PC-9 (cell line): ENCODE data around the gene ARHGEF37. TPM values are rescaled to one million over a fixed set of nuclear protein-coding genes. Genes with fewer than 3 reads are reported as not detected.

ENCODE experiments used
- BruUV-seq: library from RNA; stranded (reverse); fragments of 400-500 nt; replicated peaks from 2 replicates; lab custom pipeline; 2021; lab: Mats Ljungman, UMichigan
- CTCF ChIA-PET: fragments of 300-600 bp; sonication (Branson Sonifier 250); formaldehyde crosslinking; loops from one replicate; lab custom pipeline; 2022; ENCODE audit warnings: antibody characterized with exemption; lab: Charles Lee
- POLR2A ChIA-PET: fragments of 300-600 bp; sonication (Branson Sonifier 250); formaldehyde crosslinking; loops from one replicate; lab custom pipeline; 2022; ENCODE audit warnings: antibody characterized with exemption; ENCODE audit not compliant: unreplicated experiment; lab: Charles Lee
- DNase-seq, 2 experiments: peaks; one replicate each; pipeline versions ENCODE4 v3.0.0 to v3.0.0-alpha.2; 2015 to 2022; ENCODE audit warnings: mixed read lengths in 1 of 2
- H2AFZ ChIP-seq: fragments of 200-600 bp; sonication (generic); 2 replicates; pipeline ENCODE4 v1.8.1; 2017; ENCODE audit warnings: antibody characterized with exemption
- H3F3A ChIP-seq: fragments of 200-600 bp; sonication (generic); 2 replicates; pipeline ENCODE4 v1.8.1; 2017; ENCODE audit warnings: antibody characterized with exemption, mild to moderate bottlenecking, low read depth; ENCODE audit not compliant: insufficient read depth
- H3K27ac ChIP-seq: fragments of 200-600 bp; sonication (generic); 2 replicates; pipeline ENCODE4 v1.6.1; 2016; ENCODE audit warnings: mixed run types
- H3K27me3 ChIP-seq: fragments of 200-600 bp; sonication (generic); 2 replicates; pipeline ENCODE4 v1.6.1; 2016; ENCODE audit warnings: low read depth, mixed run types; ENCODE audit not compliant: insufficient read depth
- H3K36me3 ChIP-seq: fragments of 200-600 bp; sonication (generic); 2 replicates; pipeline ENCODE4 v1.6.1; 2016; ENCODE audit warnings: low read depth, mixed run types
- H3K4me1 ChIP-seq: fragments of 200-600 bp; sonication (generic); replicated peaks from 2 replicates; pipeline ENCODE4 v1.6.1; 2016; ENCODE audit warnings: mixed run types; ENCODE audit not compliant: insufficient read depth
- H3K4me2 ChIP-seq: fragments of 200-600 bp; sonication (generic); 2 replicates; pipeline ENCODE4 v1.6.1; 2017; ENCODE audit warnings: mixed run types
- H3K4me3 ChIP-seq: fragments of 200-600 bp; sonication (generic); 2 replicates; pipeline ENCODE4 v1.6.1; 2016; ENCODE audit warnings: mixed run types
- H3K79me2 ChIP-seq: fragments of 200-600 bp; sonication (generic); 2 replicates; pipeline ENCODE4 v1.6.1; 2017; ENCODE audit warnings: low read depth, mixed run types
- H3K9me2 ChIP-seq: fragments of 200-600 bp; sonication (generic); 2 replicates; pipeline ENCODE4 v1.8.1; 2017; ENCODE audit warnings: mild to moderate bottlenecking; ENCODE audit not compliant: insufficient read depth
- H3K9me3 ChIP-seq: fragments of 200-600 bp; sonication (generic); 2 replicates; pipeline ENCODE4 v1.8.1; 2016; ENCODE audit warnings: low read depth; ENCODE audit not compliant: insufficient read depth
- H4K20me1 ChIP-seq: fragments of 200-600 bp; sonication (generic); 2 replicates; pipeline ENCODE4 v1.8.1; 2017; ENCODE audit not compliant: insufficient read depth
- CTCF ChIP-seq: fragments of 200-600 bp; sonication (generic); conservative IDR thresholded peaks from 2 replicates; pipeline ENCODE4 v1.6.1; 2017; ENCODE audit warnings: mixed run types, antibody characterized with exemption, mild to moderate bottlenecking, moderate library complexity
- EZH2 ChIP-seq: fragments of 200-600 bp; sonication (generic); IDR thresholded peaks from 2 replicates; pipeline ENCODE4 v1.8.0; 2017; ENCODE audit warnings: antibody characterized with exemption, low read depth
- intact Hi-C: fragments of 100-400 bp; cut with micrococcal nuclease; formaldehyde crosslinking; loops from one replicate; pipeline ENCODE4 v1.10.0; 2022; ENCODE audit not compliant: unreplicated experiment
- total RNA-seq: library from RNA; stranded (reverse); gene quantifications from 2 replicates; pipeline ENCODE4 v1.2.3, GENCODE V29; 2021

ARHGEF37 gene
- total RNA-seq, 1 experiment from 2014 or later = 5.5 TPM

GRCh38 chr5:149675610-149676201 lies 94.4 kb downstream of the ARHGEF37 start:
- H2AFZ ChIP-seq = no peak overlapping the region
- no TSS peak for BruUV-seq
- CTCF ChIA-PET = interaction anchor here (0.6 to 0.7 kb wide), 2 partner anchors 29 to 346 kb away, joined by 3 read pairs; no protein-coding TSS in a partner anchor
- 0 out of 2 replicates have a peak, but pooled peaks cover 5% of the 10 kb centered on the region for H3K9me3 ChIP-seq
- no peaks in the 10 kb centered on the region for H3K9me2 ChIP-seq
- H3F3A ChIP-seq = no peaks in the 10 kb centered on the region
- TF ChIP-seq EZH2 = no peak
- H3K79me2 ChIP-seq = no peaks in the 10 kb centered on the region
- POLR2A ChIA-PET = interaction anchor here (0.5 to 0.7 kb wide), 3 partner anchors 95 to 355 kb away, joined by 3 to 9 read pairs (median 7); no protein-coding TSS in a partner anchor
- intact Hi-C loops = no loop called here
- no peak overlapping the region for H3K4me3 ChIP-seq
- H3K4me2 ChIP-seq = peak overlapping the region; percentile 49
- H3K27me3 ChIP-seq = no peaks in the 10 kb centered on the region; the same call in 1 of the 2 replicates
- H4K20me1 ChIP-seq = no peaks in the 10 kb centered on the region
- H3K36me3 ChIP-seq = no peaks in the 10 kb centered on the region
- H3K27ac ChIP-seq = no peak overlapping the region
- peaks cover 6% of the 10 kb centered on the region; the same call in 1 of the 2 replicates for H3K4me1 ChIP-seq
- peak; percentile 72 to 76 for DNase-seq

- BruUV-seq = no TSS peak
- 0 out of 2 replicates have a peak, but pooled peaks cover 5% of the 10 kb centered on the region for H3K9me3 ChIP-seq
- POLR2A ChIA-PET = no interaction called here
- no peaks in the 10 kb centered on the region for H3K79me2 ChIP-seq
- H4K20me1 ChIP-seq = no peaks in the 10 kb centered on the region
- no peaks in the 10 kb centered on the region for H3F3A ChIP-seq
- intact Hi-C loops = loop anchor here (1.0 kb wide), 1 partner anchor 18 kb away; no protein-coding TSS in a partner anchor
- H2AFZ ChIP-seq = no peak overlapping the region
- H3K36me3 ChIP-seq = no peaks in the 10 kb centered on the region
- peaks cover 6% of the 10 kb centered on the region; the same call in 1 of the 2 replicates for H3K4me1 ChIP-seq
- no peaks in the 10 kb centered on the region for H3K9me2 ChIP-seq
- CTCF ChIA-PET = no interaction called here
- H3K27ac ChIP-seq = no peak overlapping the region
- DNase-seq = no peak
- H3K4me3 ChIP-seq = no peak overlapping the region
- peaks cover 12% of the 10 kb centered on the region for H3K27me3 ChIP-seq
- TF ChIP-seq CTCF (no peak), EZH2 (no peak)
- no peak overlapping the region for H3K4me2 ChIP-seq
Measured at GRCh38 chr5:149677731-149678130, 96.4 kb downstream of the ARHGEF37 start.

GRCh38 chr5:149679876-149680809 lies 98.8 kb downstream of the ARHGEF37 start:
- POLR2A ChIA-PET = no interaction called here
- H3K36me3 ChIP-seq = no peaks in the 10 kb centered on the region
- no peak overlapping the region for H3K27ac ChIP-seq
- TF ChIP-seq CTCF (no peak), EZH2 (no peak)
- peaks cover 6% of the 10 kb centered on the region; the same call in 1 of the 2 replicates for H3K4me1 ChIP-seq
- no peak overlapping the region for H2AFZ ChIP-seq
- H4K20me1 ChIP-seq = no peaks in the 10 kb centered on the region
- no peaks in the 10 kb centered on the region for H3K79me2 ChIP-seq
- no TSS peak for BruUV-seq
- H3K4me2 ChIP-seq = no peak overlapping the region
- DNase-seq = no peak
- no peak overlapping the region for H3K4me3 ChIP-seq
- H3K27me3 ChIP-seq = peaks cover 34% of the 10 kb centered on the region
- H3K9me3 ChIP-seq = 0 out of 2 replicates have a peak, but pooled peaks cover 1% of the 10 kb centered on the region
- H3K9me2 ChIP-seq = no peaks in the 10 kb centered on the region
- CTCF ChIA-PET = no interaction called here
- H3F3A ChIP-seq = no peaks in the 10 kb centered on the region
- intact Hi-C loops = no loop called here
